ENCODE measurements around the gene DHX57.

Gene DHX57

GRCh38 chr2:38815936-38816335, 59.8 kb downstream of the DHX57 start:
- no peak for TF ChIP-seq CTCF (IDR thresholded peaks at IDR 0.05)
- H3K4me3 ChIP-seq (ENCODE audit: low read depth in 1 of 2, low read length in 1 of 2): no peak overlapping the region
- H3K27me3 ChIP-seq: no peaks in the 10 kb centered on the region
- peaks cover 14% of the 10 kb centered on the region for H3K36me3 ChIP-seq
- no peaks in the 10 kb centered on the region for H3K9me3 ChIP-seq
- no peak overlapping the region for H3K27ac ChIP-seq
- no peaks in the 10 kb centered on the region for H3K4me1 ChIP-seq (ENCODE audit: control insufficient read depth in 1 of 2, insufficient read depth in 1 of 2, low read depth in 1 of 2, low read length in 1 of 2)

- Histone ChIP-seq H3K9me3 (no peaks in the 10 kb centered on the region), H3K27ac (no peak overlapping the region), H3K4me1 (ENCODE audit: control insufficient read depth in 1 of 2, insufficient read depth in 1 of 2, low read depth in 1 of 2, low read length in 1 of 2) (no peaks in the 10 kb centered on the region), H3K27me3 (no peaks in the 10 kb centered on the region), H3K36me3 (peaks cover 16% of the 10 kb centered on the region), H3K4me3 (ENCODE audit: low read depth in 1 of 2, low read length in 1 of 2) (no peak overlapping the region)
- no peak for TF ChIP-seq CTCF (IDR thresholded peaks at IDR 0.05)
Measured at GRCh38 chr2:38810488-38810887, 65.2 kb downstream of the DHX57 start.

GRCh38 chr2:38808677-38809076, 67.1 kb downstream of the DHX57 start:
- Histone ChIP-seq H3K4me3 (ENCODE audit: low read depth in 1 of 2, low read length in 1 of 2) (no peak overlapping the region), H3K36me3 (peaks cover 15% of the 10 kb centered on the region), H3K4me1 (ENCODE audit: control insufficient read depth in 1 of 2, insufficient read depth in 1 of 2, low read depth in 1 of 2, low read length in 1 of 2) (no peaks in the 10 kb centered on the region), H3K27me3 (no peaks in the 10 kb centered on the region), H3K27ac (no peak overlapping the region), H3K9me3 (no peaks in the 10 kb centered on the region)
- TF ChIP-seq CTCF (IDR thresholded peaks at IDR 0.05): no peak

GRCh38 chr2:38806733-38807059, 69.0 kb downstream of the DHX57 start:
- Histone ChIP-seq H3K27ac (no peak overlapping the region), H3K4me1 (ENCODE audit: control insufficient read depth in 1 of 2, insufficient read depth in 1 of 2, low read depth in 1 of 2, low read length in 1 of 2) (no peaks in the 10 kb centered on the region), H3K9me3 (no peaks in the 10 kb centered on the region), H3K27me3 (no peaks in the 10 kb centered on the region), H3K4me3 (ENCODE audit: low read depth in 1 of 2, low read length in 1 of 2) (no peak overlapping the region), H3K36me3 (peaks cover 12% of the 10 kb centered on the region)
- TF ChIP-seq CTCF (IDR thresholded peaks at IDR 0.05): no peak

GRCh38 chr2:38806015-38806732, 69.6 kb downstream of the DHX57 start:
- no peaks in the 10 kb centered on the region for H3K4me1 ChIP-seq (ENCODE audit: control insufficient read depth in 1 of 2, insufficient read depth in 1 of 2, low read depth in 1 of 2, low read length in 1 of 2)
- TF ChIP-seq CTCF (IDR thresholded peaks at IDR 0.05): no peak
- no peak overlapping the region for H3K27ac ChIP-seq
- no peaks in the 10 kb centered on the region for H3K9me3 ChIP-seq
- no peak overlapping the region for H3K4me3 ChIP-seq (ENCODE audit: low read depth in 1 of 2, low read length in 1 of 2)
- peaks cover 8% of the 10 kb centered on the region for H3K36me3 ChIP-seq
- no peaks in the 10 kb centered on the region for H3K27me3 ChIP-seq

All from neutrophil (primary cell).